A172 (cell line): ENCODE measurements around the gene TENM3. TPM values are rescaled to one million over a fixed set of nuclear protein-coding genes. Genes with fewer than 3 reads are reported as not detected.

ENCODE experiments used
- DNase-seq: peaks from one replicate; pipeline ENCODE4 v3.0.0-alpha.2; 2015; ENCODE audit warnings: low spot score
- total RNA-seq: library from RNA; depleted of rRNA; stranded (reverse); fragments of >200 nt; shearing (Covaris generic); gene quantifications from 2 replicates; pipeline ENCODE4 v1.2.3, GENCODE V29; 2014

Gene TENM3
- total RNA-seq, 1 experiment from 2014 or later, result 92.1 TPM

DNA sequence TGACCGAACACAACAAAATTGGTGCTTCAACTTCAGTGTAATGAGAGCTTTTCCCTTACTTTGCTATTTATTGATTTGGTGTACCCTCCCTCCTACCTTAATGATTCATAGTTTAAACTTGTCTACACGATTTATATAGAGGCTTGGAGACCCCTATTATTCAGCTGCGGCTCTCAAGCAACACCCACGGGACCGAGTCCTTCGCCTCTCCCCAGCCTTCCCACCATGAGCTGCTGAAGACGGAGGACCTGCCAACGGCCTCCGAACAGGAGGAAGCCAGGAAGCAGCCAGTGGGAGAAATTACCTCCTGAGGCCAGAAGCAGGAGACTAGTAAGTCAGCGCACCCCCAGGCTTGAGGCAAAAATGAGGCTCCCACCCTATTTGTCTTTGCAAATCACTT is 595.3 kb downstream of the TENM3 start:
- no peak for DNase-seq

DNA sequence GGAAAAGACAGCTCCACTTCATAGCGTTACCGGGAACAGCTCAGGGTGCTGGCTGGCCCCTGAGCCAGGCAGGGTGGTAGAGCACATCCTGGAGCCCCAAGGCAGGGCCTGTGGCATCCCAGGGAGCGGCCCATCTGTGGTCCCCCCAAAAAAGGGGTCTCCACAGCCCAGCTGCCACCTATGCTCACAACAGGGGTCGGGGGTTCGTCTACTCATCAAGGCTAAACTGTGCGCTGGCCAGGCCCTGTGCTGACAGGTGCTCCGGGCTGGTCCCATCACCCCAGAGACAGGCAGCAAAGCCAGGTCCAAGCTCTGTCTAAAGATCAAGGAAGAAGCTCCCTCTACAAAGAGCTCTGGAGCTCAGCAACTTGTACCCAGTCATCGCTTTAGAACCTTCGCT is 596.1 kb downstream of the TENM3 start:
- no peak for DNase-seq

- DNase-seq, result no peak
Observed at GRCh38 chr4:182840108-182840507, 596.9 kb downstream of the TENM3 start.

- DNase-seq, result no peak
Observed at GRCh38 chr4:182842104-182842600, 599.0 kb downstream of the TENM3 start.

DNA sequence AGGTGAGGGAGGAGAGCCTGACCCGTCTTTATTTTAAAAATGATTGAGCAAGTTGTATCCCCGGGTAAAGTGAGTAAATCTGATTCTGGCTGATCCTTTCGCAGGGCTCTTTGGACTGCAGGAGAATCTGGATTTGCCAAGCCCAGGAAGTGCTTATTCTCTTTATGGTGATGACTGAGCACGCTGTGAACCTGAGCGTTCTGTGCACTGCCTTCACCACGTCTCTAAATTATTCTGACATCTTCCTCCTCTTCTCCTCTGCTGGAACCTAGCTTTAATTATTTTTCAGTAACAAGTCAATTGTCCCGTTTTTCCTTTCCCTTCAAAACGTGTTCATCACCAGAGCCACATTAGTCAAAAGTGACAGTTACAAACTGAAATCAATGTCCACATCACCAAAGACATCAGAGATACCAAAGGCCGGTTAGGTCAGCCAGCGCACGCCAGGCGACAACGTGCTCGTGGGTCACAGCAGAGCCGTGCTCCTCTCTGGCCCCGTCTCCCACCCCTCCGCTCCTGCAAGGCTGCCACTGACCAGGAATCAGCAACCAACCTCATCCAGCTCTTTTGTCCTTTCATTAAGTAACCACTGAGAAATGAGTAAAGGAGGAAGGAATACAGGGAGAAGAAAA is 599.7 kb downstream of the TENM3 start:
- DNase-seq, result no peak

DNA sequence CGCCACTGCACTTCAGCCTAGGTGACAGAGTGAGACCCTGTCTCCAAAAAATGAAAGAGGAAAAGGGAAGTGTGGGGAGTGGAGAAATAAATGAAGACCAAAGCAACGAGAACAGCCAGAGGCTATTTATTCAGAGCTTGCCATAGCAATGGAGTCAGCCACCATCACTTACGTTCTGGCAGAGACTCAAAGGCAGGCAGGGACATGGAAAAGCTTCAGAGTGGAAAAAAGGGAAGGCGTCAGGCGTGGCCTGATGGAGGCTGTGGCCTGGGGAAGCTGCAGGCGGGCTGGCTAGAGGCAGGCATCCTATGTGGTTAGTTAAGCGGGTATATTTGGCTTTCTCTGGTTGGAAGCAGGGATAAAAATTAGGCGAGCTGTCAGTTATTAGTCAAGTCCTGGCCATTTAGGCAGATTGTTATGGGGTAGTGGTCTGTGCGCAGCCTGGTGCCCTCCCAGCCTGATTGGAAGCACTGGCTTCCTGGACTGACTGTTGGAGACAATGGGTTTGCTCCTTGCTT is 600.7 kb downstream of the TENM3 start:
- DNase-seq, result no peak

GRCh38 chr4:182845618-182846017 is 602.4 kb downstream of the TENM3 start:
- DNase-seq, result no peak

GRCh38 chr4:182846036-182846435 is 602.8 kb downstream of the TENM3 start:
- DNase-seq, result no peak

DNA sequence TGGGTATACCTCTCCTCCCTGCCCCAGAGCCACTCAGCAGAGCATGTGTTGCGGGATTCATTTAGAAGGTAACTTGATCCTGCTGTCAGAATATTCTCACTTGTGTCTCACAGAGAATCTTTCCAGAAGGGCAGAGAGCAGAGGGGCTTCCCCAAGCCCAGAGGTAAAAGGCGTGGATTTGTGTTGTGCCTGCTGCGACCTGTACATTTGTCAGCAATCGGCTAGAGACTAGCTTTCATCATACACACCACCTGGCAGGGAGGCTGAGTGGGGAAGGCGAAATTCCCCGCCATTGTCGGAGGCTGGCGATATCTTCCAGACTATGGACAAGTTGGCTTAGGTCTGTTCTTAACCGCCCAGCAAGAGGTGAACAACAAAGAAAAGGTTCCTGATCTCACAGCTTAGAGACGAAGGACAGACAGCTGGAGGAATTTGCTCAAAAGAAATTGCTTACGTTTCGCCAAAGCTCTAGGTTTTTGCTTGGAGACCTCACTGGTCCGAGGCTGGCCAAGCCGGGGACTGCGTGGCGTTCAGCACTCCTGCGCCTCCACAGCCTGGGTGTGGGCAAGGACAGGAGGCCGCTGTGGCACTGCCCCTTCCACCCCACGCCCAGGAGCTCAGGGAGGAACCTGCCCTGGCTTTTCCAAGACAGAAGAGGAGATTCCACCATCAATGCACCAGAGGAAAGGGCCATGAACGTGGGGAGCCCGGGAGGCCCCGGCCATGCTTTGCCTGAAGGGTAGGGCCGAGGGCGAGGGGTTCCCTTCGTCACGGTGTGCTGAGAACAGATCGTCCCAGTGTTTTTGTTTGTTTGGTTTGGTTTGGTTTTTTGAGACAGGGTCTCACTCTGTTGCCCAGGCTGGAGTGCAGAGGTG is 604.6 kb downstream of the TENM3 start:
- no peak for DNase-seq

- no peak for DNase-seq
Observed at GRCh38 chr4:182848685-182849084, 605.5 kb downstream of the TENM3 start.
